Gastrocnemius medialis (tissue), 4 donors: ENCODE results near the gene EPAS1. TPM values are rescaled to one million over a fixed set of nuclear protein-coding genes. Genes with fewer than 3 reads are reported as not detected.

Source experiments
- ATAC-seq, 2 donors: fragments of 150-250 bp; one replicate each; pipeline ENCODE4 v1.9.1; 2016
- DNase-seq, 2 donors: peaks; one replicate each; pipeline ENCODE4 v3.0.0-alpha.2; 2019
- H3K27ac ChIP-seq, 4 donors: fragments of 200-600 bp; sonication (generic); 1 replicate in 1 of 4; 2 replicates in 3 of 4; pipeline ENCODE4 v1.5.1; 2016 to 2018; ENCODE audit warnings: mild to moderate bottlenecking in 2 of 4, moderate library complexity in 1 of 4
- H3K27me3 ChIP-seq, 3 donors: fragments of 200-600 bp; sonication (generic) in 2 of 3; 1 replicate in 1 of 3; 2 replicates in 2 of 3; pipeline versions ENCODE4 v1.5.1 to v1.6.0; 2016 to 2019; ENCODE audit warnings: mild to moderate bottlenecking in 1 of 3, moderate library complexity in 1 of 3
- H3K36me3 ChIP-seq, 2 donors: fragments of 200-600 bp; sonication (generic) in 1 of 2; one replicate each; pipeline ENCODE4 v1.5.1; 2017 to 2018
- H3K4me1 ChIP-seq, 2 donors: fragments of 200-600 bp; sonication (generic) in 1 of 2; one replicate each; pipeline ENCODE4 v1.5.1; 2016 to 2017; ENCODE audit warnings: mild to moderate bottlenecking in 2 of 2
- H3K4me3 ChIP-seq, 4 donors: fragments of 200-600 bp; sonication (generic) in 3 of 4; 1 replicate in 1 of 4; 2 replicates in 3 of 4; pipeline ENCODE4 v1.5.1; 2016 to 2019; ENCODE audit warnings: mild to moderate bottlenecking in 2 of 4
- H3K9me3 ChIP-seq, 3 donors: fragments of 200-600 bp; sonication (generic) in 2 of 3; 1 replicate in 1 of 3; 2 replicates in 2 of 3; pipeline ENCODE4 v1.5.1; 2016 to 2019
- POLR2A ChIP-seq, 2 donors: fragments of 450-650 bp; IDR thresholded peaks; one replicate each; pipeline ENCODE4 v1.6.1; 2017; ENCODE audit warnings: antibody characterized with exemption in 2 of 2, mild to moderate bottlenecking in 2 of 2, moderate library complexity in 2 of 2
- in situ Hi-C, 4 donors: fragments of 200-750 bp; cut with MboI; loops; one replicate each; pipeline versions ENCODE4 v1.15.0 to v1.8.0; 2017; ENCODE audit warnings: low sequenced_read_pairs in 4 of 4
- intact Hi-C: fragments of 100-400 bp; cut with DNase I; formaldehyde crosslinking; loops from one replicate; pipeline ENCODE4 v1.15.1; 2023; ENCODE audit warnings: low total_unique reads
- total RNA-seq, 4 donors: library from RNA; depleted of rRNA; stranded (reverse); fragments of >200 nt; gene quantifications; one replicate each; pipeline versions ENCODE4 v1.1.0 to v1.2.3, GENCODE V29; 2016
- TF ChIP-seq, protein P1 (sequence below), 5 experiments: fragments of 450-650 bp in 3 of 5; fragments of 200-600 bp in 2 of 5; sonication (generic) in 2 of 5; IDR thresholded peaks in 4 of 5; conservative IDR thresholded peaks in 1 of 5; 1 replicate in 4 of 5; 2 replicates in 1 of 5; pipeline ENCODE4 v1.5.1; 2016 to 2019; ENCODE audit warnings: antibody characterized with exemption in 5 of 5, mild to moderate bottlenecking in 3 of 5, moderate library complexity in 3 of 5

Gene EPAS1
- total RNA-seq, 4 donors from 2014 or later = 61.5 to 95.1 (median 90.0) TPM

DNA sequence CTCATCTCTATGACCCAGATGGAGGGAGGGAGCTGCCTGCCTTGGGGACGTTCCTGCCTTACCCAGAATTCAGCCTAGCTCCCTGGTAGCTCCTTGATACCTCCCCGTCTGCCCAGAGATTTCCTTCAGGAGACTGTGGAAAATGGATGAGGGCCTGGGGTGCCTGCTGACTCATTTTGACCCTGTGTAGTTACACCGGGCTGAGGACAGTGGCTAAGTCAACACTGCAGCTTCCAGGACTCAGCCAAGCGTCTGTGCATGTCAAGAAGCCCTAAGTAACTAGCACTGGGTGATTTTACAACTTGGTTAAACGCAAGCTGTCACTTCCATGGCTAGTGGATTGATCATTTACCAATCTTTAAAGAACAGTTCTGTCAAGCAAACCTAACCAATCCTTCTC is 23.3 kb upstream of the EPAS1 start:
- TF ChIP-seq, protein P1, sequence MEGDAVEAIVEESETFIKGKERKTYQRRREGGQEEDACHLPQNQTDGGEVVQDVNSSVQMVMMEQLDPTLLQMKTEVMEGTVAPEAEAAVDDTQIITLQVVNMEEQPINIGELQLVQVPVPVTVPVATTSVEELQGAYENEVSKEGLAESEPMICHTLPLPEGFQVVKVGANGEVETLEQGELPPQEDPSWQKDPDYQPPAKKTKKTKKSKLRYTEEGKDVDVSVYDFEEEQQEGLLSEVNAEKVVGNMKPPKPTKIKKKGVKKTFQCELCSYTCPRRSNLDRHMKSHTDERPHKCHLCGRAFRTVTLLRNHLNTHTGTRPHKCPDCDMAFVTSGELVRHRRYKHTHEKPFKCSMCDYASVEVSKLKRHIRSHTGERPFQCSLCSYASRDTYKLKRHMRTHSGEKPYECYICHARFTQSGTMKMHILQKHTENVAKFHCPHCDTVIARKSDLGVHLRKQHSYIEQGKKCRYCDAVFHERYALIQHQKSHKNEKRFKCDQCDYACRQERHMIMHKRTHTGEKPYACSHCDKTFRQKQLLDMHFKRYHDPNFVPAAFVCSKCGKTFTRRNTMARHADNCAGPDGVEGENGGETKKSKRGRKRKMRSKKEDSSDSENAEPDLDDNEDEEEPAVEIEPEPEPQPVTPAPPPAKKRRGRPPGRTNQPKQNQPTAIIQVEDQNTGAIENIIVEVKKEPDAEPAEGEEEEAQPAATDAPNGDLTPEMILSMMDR (IDR thresholded peaks at IDR 0.05 in 4 of 5, conservative IDR thresholded peaks at IDR 0.05 in 1 of 5) = no peak
- no peak for TF ChIP-seq POLR2A (IDR thresholded peaks at IDR 0.05)
- Histone ChIP-seq H3K4me1 (peaks cover 0 to 19% of the 10 kb centered on the region in 2 donors), H3K27me3 (no peaks in the 10 kb centered on the region), H3K9me3 (no peaks in the 10 kb centered on the region), H3K4me3 (no peak overlapping the region), H3K27ac (peak overlapping the region; percentile 32 to 64 (median 36)), H3K36me3 (no peaks in the 10 kb centered on the region)
- ATAC-seq (no peak), DNase-seq (no peak)
- intact Hi-C loops (no loop called here), in situ Hi-C loops (no loop called here)

DNA sequence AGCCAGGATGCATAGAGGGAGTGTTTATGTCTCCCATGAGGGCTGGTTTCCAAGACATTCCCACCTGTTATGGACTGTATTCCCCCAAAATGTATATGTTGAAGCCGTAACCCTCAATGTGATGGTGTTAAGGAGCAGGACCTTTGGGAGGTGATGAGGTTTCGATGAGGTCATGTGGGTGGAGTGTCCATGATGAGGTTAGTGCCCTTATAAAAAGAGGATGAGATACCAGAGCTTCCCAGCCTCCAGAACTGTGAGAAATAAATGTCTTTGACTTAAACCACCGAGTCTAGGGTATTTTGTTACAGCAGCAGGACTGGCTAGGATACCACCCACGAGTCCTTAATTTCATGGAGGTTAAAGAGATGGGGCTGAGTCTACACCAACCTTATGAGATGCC is 22.6 kb upstream of the EPAS1 start:
- intact Hi-C loops = no loop called here
- peak overlapping the region in 3 of 4 donors; percentile 32 to 64 (median 38) for H3K27ac ChIP-seq
- peaks cover 0 to 19% of the 10 kb centered on the region in 2 donors for H3K4me1 ChIP-seq
- no peaks in the 10 kb centered on the region for H3K36me3 ChIP-seq
- in situ Hi-C loops = no loop called here
- no peak overlapping the region for H3K4me3 ChIP-seq
- ATAC-seq (no peak), DNase-seq (no peak)
- no peaks in the 10 kb centered on the region for H3K27me3 ChIP-seq
- TF ChIP-seq, protein P1 (IDR thresholded peaks at IDR 0.05 in 4 of 5, conservative IDR thresholded peaks at IDR 0.05 in 1 of 5) = no peak
- no peak for TF ChIP-seq POLR2A (IDR thresholded peaks at IDR 0.05)
- no peaks in the 10 kb centered on the region for H3K9me3 ChIP-seq

DNA sequence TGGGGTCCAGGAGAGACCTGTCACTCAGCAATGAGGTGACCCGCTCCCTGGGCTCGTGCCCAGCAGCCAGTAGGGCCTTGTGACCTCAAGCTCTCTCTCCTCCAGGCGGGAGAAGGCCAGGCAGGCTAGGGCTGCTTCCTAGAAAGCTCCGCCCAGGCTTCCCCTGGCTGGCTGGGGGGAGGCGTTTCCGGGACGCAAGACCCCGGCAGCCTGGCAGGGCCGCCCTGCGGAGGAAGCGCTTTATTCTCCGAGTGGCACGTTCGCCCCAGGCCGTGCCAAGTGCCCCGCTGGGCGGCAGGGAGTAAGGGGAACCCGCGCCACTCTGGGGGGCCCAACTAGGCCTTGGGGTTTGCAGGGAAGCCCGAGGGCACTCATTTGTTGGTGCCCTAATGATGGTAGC is 21.2 kb upstream of the EPAS1 start:
- peak; percentile 37 to 43 for ATAC-seq
- peak in 1 of 2 donors; percentile 9 for TF ChIP-seq POLR2A (IDR thresholded peaks at IDR 0.05)
- TF ChIP-seq, protein P1 (IDR thresholded peaks at IDR 0.05 in 4 of 5, conservative IDR thresholded peaks at IDR 0.05 in 1 of 5) = no peak
- in situ Hi-C loops = no loop called here
- H3K4me1 ChIP-seq = peaks cover 0 to 19% of the 10 kb centered on the region in 2 donors
- H3K9me3 ChIP-seq = no peaks in the 10 kb centered on the region
- H3K27me3 ChIP-seq = no peaks in the 10 kb centered on the region
- DNase-seq = peak in 1 of 2 donors; percentile 30
- H3K4me3 ChIP-seq = no peak overlapping the region
- intact Hi-C loops = no loop called here
- H3K36me3 ChIP-seq = no peaks in the 10 kb centered on the region
- H3K27ac ChIP-seq = peak overlapping the region in 3 of 4 donors; percentile 26 to 64 (median 54)

DNA sequence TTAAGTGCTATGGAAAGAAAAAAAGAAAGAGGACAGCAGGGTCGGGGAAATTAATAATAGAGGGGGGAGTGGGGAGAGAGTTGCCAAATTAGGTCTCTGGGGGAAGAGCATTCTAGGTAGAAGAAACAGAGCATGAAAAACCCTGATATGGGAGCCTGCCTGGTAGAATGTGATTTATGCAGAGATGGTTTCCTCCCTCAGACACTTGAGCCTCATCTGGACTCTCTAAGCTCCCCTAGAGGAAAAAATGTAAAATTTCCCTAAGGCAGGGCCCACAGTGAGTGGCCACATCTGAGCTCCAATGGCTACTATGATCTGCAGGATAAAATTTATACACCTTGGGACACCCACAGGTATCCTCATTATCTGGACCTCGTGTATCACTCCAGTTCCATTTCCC is 20.6 kb upstream of the EPAS1 start:
- in situ Hi-C loops (no loop called here), intact Hi-C loops (no loop called here)
- H3K9me3 ChIP-seq = no peaks in the 10 kb centered on the region
- ATAC-seq = no peak
- no peaks in the 10 kb centered on the region for H3K27me3 ChIP-seq
- peaks cover 0 to 19% of the 10 kb centered on the region in 2 donors for H3K4me1 ChIP-seq
- no peak overlapping the region for H3K4me3 ChIP-seq
- TF ChIP-seq, protein P1 (IDR thresholded peaks at IDR 0.05 in 4 of 5, conservative IDR thresholded peaks at IDR 0.05 in 1 of 5) = no peak
- TF ChIP-seq POLR2A (IDR thresholded peaks at IDR 0.05) = no peak
- DNase-seq = no peak
- H3K36me3 ChIP-seq = no peaks in the 10 kb centered on the region
- peak overlapping the region in 3 of 4 donors; percentile 26 to 64 (median 54) for H3K27ac ChIP-seq
